Measurements from ENCODE around the gene FAAP20.

- no peak for TF ChIP-seq ZNF311 (tag by site-specific recombination; IDR thresholded peaks at IDR 0.05; ENCODE audit: borderline replicate concordance)
- TF ChIP-seq ZNF274 (IDR thresholded peaks at IDR 0.05; ENCODE audit: low read length): no peak
- no peak for TF ChIP-seq ZNF274 (tag by site-specific recombination; IDR thresholded peaks at IDR 0.05; ENCODE audit: borderline replicate concordance)
- no peak for TF ChIP-seq GLI4 (tag by site-specific recombination; IDR thresholded peaks at IDR 0.05)
- no peak for TF ChIP-seq CTCF (tag by site-specific recombination; IDR thresholded peaks at IDR 0.05)
- TF ChIP-seq ZNF530 (tag by site-specific recombination; IDR thresholded peaks at IDR 0.05; ENCODE audit: low read depth): no peak
Observed at GRCh38 chr1:2204415-2205190, 10.0 kb upstream of the FAAP20 start.
